Activated CD4-positive, alpha-beta T cell treated with anti-CD3 and anti-CD28 coated beads for 36 hours (primary cell): ENCODE measurements around the gene ADTRP. TPM values are rescaled to one million over a fixed set of nuclear protein-coding genes. Genes with fewer than 3 reads are reported as not detected.
A peak's percentile ranks its signal among the peaks of the same experiment; 100 is the strongest.
"Not testable (repeated sequence)": the region's sequence is repeated elsewhere in the genome, so short reads cannot be mapped to it uniquely, and the experiment has no call there.

Source experiments
- ATAC-seq: fragments of 200-7000 bp; cut with Tn5 transposase; one replicate; pipeline ENCODE4 v1.10.0; 2021; ENCODE audit warnings: mild to moderate bottlenecking, moderate library complexity
- CTCF ChIA-PET: fragments of 350-600 bp; sonication (Branson Sonifier 250); formaldehyde crosslinking; loops from one replicate; lab custom pipeline; 2021; ENCODE audit warnings: antibody characterized with exemption; lab: Charles Lee
- POLR2A ChIA-PET: fragments of 350-600 bp; sonication (Branson Sonifier 250); formaldehyde crosslinking; loops from one replicate; lab custom pipeline; 2021; ENCODE audit warnings: antibody characterized with exemption, inconsistent platforms; lab: Charles Lee
- DNase-seq: peaks from one replicate; pipeline ENCODE4 v3.0.0-alpha.2; 2020
- H3K27ac Mint-ChIP-seq: one replicate; pipeline ENCODE4 v1.8.0; 2021; ENCODE audit warnings: mixed read lengths
- H3K27me3 Mint-ChIP-seq: one replicate; pipeline ENCODE4 v1.8.0; 2021; ENCODE audit warnings: mixed read lengths
- H3K36me3 Mint-ChIP-seq: one replicate; pipeline ENCODE4 v1.8.0; 2021; ENCODE audit warnings: low read depth, mixed read lengths
- H3K4me1 Mint-ChIP-seq: one replicate; pipeline ENCODE4 v1.8.0; 2021; ENCODE audit warnings: mixed read lengths
- H3K4me3 Mint-ChIP-seq: one replicate; pipeline ENCODE4 v1.8.0; 2021; ENCODE audit warnings: mild to moderate bottlenecking, moderate library complexity, mixed read lengths
- H3K9me3 Mint-ChIP-seq: one replicate; pipeline ENCODE4 v1.8.0; 2021; ENCODE audit warnings: low read depth, mixed read lengths
- intact Hi-C, 2 experiments: fragments of 100-400 bp; cut with DNase I in 1 of 2; cut with micrococcal nuclease in 1 of 2; formaldehyde crosslinking; loops; one replicate each; pipeline versions ENCODE4 v1.14.2 to v1.15.1; 2022 to 2024; cut with DNase I, micrococcal nuclease
- total RNA-seq, 2 experiments: library from RNA; stranded (reverse); gene quantifications; one replicate each; pipeline ENCODE4 v1.2.3, GENCODE V29; 2021

ADTRP gene
- total RNA-seq, 2 experiments from 2014 or later = 26.3 to 29.6 TPM

DNA sequence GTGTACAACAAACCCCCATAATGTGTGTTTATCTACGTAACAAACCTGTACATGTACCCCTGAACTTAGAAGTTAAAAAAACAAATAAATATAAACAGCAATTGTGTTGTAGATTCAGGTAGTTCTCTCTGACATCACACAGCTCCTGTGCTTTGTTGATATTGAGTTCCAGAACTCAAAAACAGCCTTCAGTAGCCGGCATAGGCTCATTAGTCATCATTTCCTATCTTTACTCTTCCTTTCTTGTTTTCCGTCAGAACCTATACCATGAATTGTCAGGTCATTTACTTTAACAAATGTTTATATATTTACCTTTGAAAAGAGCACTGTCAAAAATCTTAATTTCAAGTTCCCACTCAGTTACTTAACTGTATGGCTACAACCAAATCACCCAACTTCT is 88.8 kb downstream of the ADTRP start:
- CTCF ChIA-PET = interaction anchor here (2.6 kb wide), 1 partner anchor 34 kb away, joined by 8 read pairs; no protein-coding TSS in a partner anchor
- ATAC-seq (peak; percentile 49), DNase-seq (no peak)
- POLR2A ChIA-PET = no interaction called here
- peaks cover 4% of the 10 kb centered on the region for H3K9me3 Mint-ChIP-seq
- no peak overlapping the region for H3K4me3 Mint-ChIP-seq
- peaks cover 4% of the 10 kb centered on the region for H3K27me3 Mint-ChIP-seq
- no peaks in the 10 kb centered on the region for H3K36me3 Mint-ChIP-seq
- no peak overlapping the region for H3K27ac Mint-ChIP-seq
- intact Hi-C loops = no loop called here
- peaks cover 23% of the 10 kb centered on the region for H3K4me1 Mint-ChIP-seq

DNA sequence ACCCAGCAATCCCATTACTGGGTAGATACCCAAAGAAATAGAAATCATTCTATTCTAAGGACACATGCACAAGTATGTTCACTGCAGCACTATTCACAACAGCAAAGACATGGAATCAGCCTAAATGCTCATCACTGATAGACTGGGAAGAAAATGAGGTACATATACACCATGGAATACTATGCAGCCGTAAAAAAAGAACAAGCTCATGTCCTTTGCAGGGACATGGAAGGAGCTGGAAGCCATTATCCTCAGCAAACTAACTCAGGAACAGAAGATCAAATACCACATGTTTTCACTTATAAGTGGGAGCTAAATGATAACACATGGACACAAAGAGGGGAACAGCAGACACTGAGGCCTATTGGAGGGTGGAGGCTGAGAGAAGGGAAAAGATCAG is 89.2 kb downstream of the ADTRP start:
- peaks cover 23% of the 10 kb centered on the region for H3K4me1 Mint-ChIP-seq
- ATAC-seq, intact Hi-C loops, DNase-seq, H3K4me3 Mint-ChIP-seq, H3K27me3 Mint-ChIP-seq, H3K27ac Mint-ChIP-seq, H3K36me3 Mint-ChIP-seq, H3K9me3 Mint-ChIP-seq, POLR2A ChIA-PET: not testable (repeated sequence)
- CTCF ChIA-PET = interaction anchor here (2.6 kb wide), 1 partner anchor 33 kb away, joined by 8 read pairs; no protein-coding TSS in a partner anchor

GRCh38 chr6:11688425-11688709 is 90.2 kb downstream of the ADTRP start:
- ChIA-PET CTCF (interaction anchor here (0.6 to 2.6 kb wide), 4 partner anchors 32 to 1348 kb away, joined by 3 to 8 read pairs (median 3); no protein-coding TSS in a partner anchor), POLR2A (no interaction called here)
- no peak for DNase-seq
- no peaks in the 10 kb centered on the region for H3K9me3 Mint-ChIP-seq
- H3K27ac Mint-ChIP-seq = no peak overlapping the region
- ATAC-seq = no peak
- no peak overlapping the region for H3K4me3 Mint-ChIP-seq
- peaks cover 4% of the 10 kb centered on the region for H3K27me3 Mint-ChIP-seq
- no peaks in the 10 kb centered on the region for H3K36me3 Mint-ChIP-seq
- H3K4me1 Mint-ChIP-seq = peaks cover 16% of the 10 kb centered on the region
- intact Hi-C loops = no loop called here

DNA sequence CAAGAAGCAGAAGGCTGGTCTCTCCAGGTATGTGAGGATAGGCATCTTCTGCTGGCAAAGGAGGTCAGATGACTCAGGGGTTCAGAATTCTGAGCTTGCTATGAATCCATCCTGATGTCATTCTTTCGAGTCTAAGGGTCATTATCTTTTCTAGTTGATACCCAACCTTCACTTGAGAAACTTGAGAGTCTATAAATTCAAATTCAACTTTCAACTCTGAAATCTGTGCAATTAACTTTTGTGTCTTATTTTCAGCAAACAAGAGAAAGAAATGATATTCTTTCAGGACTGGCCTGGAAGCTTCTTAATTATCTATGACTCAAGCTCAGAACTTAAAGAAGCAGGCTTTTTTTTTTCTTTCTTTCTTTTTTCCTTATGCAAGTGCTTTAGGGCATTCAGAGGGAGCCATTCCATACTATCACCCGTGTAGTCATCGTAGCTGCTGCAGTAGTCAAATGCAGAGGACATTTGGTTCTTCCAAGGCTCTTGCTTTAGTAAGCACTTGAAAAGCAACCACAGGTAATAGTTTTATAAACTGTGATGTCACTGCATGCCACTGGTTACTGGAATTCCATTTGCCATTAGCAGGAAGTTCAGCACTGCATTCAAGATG is 93.0 kb downstream of the ADTRP start:
- ChIA-PET POLR2A (interaction anchor here (0.7 kb wide), 1 partner anchor 12 kb away, joined by 3 read pairs; no protein-coding TSS in a partner anchor), CTCF (interaction anchor here (0.6 kb wide), 1 partner anchor 14 kb away, joined by 3 read pairs; no protein-coding TSS in a partner anchor)
- intact Hi-C loops = no loop called here
- H3K36me3 Mint-ChIP-seq = no peaks in the 10 kb centered on the region
- peaks cover 4% of the 10 kb centered on the region for H3K27me3 Mint-ChIP-seq
- H3K27ac Mint-ChIP-seq = no peak overlapping the region
- DNase-seq (no peak), ATAC-seq (no peak)
- H3K9me3 Mint-ChIP-seq = no peaks in the 10 kb centered on the region
- peaks cover 7% of the 10 kb centered on the region for H3K4me1 Mint-ChIP-seq
- H3K4me3 Mint-ChIP-seq = no peak overlapping the region

DNA sequence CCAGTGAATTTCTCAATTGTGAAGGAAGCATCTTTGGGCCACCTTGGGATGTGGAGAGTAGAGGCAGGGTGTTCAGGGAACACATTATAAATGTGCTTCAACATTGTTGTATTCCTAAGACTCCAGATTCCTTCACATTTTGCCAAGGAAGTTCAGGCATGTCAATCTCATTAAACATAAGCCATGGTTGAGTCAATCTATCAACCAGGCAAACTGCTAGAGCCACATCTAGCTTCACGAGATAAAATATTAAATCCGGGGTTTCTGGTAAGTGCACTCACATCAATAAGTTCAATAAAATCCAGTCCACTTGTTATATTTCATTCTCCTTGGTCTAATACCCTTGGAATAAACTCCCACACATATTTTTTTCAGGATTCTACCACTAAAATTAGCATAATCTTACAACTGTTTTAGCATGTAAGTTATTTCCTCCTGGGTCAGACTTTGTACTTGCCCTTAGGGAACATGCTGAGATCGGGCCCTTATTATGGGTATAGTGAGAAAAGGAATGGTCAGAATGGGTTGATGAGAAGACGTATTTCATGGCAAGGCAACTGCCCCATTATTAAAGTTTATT is 93.6 kb downstream of the ADTRP start:
- Mint-ChIP-seq H3K9me3 (no peaks in the 10 kb centered on the region), H3K4me1 (peaks cover 5% of the 10 kb centered on the region), H3K36me3 (no peaks in the 10 kb centered on the region), H3K27me3 (peaks cover 4% of the 10 kb centered on the region), H3K27ac (no peak overlapping the region), H3K4me3 (no peak overlapping the region)
- DNase-seq (no peak), ATAC-seq (no peak)
- intact Hi-C loops = no loop called here
- ChIA-PET POLR2A (interaction anchor here (0.7 kb wide), 1 partner anchor 12 kb away, joined by 3 read pairs; no protein-coding TSS in a partner anchor), CTCF (interaction anchor here (0.6 kb wide), 1 partner anchor 15 kb away, joined by 3 read pairs; no protein-coding TSS in a partner anchor)

- POLR2A ChIA-PET = no interaction called here
- DNase-seq = no peak
Measured at GRCh38 chr6:11683871-11684270, 94.7 kb downstream of the ADTRP start.

GRCh38 chr6:11682561-11682975 is 96.0 kb downstream of the ADTRP start:
- POLR2A ChIA-PET = no interaction called here
- Mint-ChIP-seq H3K9me3 (no peaks in the 10 kb centered on the region), H3K27ac (no peak overlapping the region), H3K36me3 (no peaks in the 10 kb centered on the region), H3K27me3 (peaks cover 3% of the 10 kb centered on the region), H3K4me1 (no peaks in the 10 kb centered on the region), H3K4me3 (no peak overlapping the region)
- ATAC-seq (no peak), DNase-seq (no peak)
- CTCF ChIA-PET = no interaction called here
- intact Hi-C loops = no loop called here

More at GRCh38 chr6:11683871-11684270, 94.7 kb downstream of the ADTRP start:
- H3K4me1 Mint-ChIP-seq = no peaks in the 10 kb centered on the region
- CTCF ChIA-PET = interaction anchor here (1.1 kb wide), 1 partner anchor 248 kb away, joined by 3 read pairs; no protein-coding TSS in a partner anchor
- intact Hi-C loops = no loop called here
- H3K36me3 Mint-ChIP-seq = no peaks in the 10 kb centered on the region
- H3K4me3 Mint-ChIP-seq = no peak overlapping the region
- H3K9me3 Mint-ChIP-seq = no peaks in the 10 kb centered on the region
- no peak overlapping the region for H3K27ac Mint-ChIP-seq
- ATAC-seq = no peak
- peaks cover 4% of the 10 kb centered on the region for H3K27me3 Mint-ChIP-seq

DNA sequence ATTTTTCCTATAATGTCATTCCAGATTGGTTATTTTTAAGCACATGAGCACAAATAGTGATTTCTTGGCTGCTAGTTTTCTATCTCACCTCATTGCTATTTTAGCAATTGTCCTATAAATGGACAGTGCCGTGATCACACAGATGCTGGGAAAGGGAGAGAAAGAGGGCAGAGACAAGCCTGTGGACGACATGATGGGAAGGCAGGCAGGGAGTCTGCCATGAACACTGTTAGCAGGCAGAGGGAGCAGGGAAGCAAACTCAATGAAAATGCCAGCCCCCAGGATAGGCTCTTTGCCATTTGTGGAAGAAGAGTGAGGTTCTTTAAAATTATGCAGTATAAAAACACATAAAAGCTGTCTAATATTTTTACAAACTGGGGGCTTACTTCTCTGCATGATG is 96.8 kb downstream of the ADTRP start:
- Mint-ChIP-seq H3K27ac (no peak overlapping the region), H3K4me3 (no peak overlapping the region), H3K27me3 (peaks cover 3% of the 10 kb centered on the region), H3K36me3 (no peaks in the 10 kb centered on the region), H3K4me1 (no peaks in the 10 kb centered on the region), H3K9me3 (no peaks in the 10 kb centered on the region)
- intact Hi-C loops = no loop called here
- ChIA-PET POLR2A (no interaction called here), CTCF (no interaction called here)
- no peak for DNase-seq
- no peak for ATAC-seq

DNA sequence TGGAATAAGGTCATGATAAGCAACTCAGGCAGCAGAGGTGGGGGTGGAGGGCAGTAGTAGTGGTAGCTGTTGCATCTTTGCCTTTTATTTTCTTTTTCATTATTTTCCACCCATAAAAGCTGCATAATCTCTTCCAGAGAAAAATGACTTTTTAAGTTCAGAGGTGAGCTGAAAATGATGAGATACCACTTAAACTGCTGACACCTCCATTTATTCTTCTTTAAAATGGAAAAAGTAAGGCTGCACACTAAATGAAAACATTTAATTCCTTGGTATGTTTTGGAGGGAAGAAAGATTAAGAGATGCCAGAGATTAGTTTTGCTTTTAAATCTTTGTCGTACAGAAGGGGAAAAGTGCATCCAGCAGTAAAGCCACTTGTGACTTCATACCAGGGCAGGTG is 97.2 kb downstream of the ADTRP start:
- DNase-seq (no peak), ATAC-seq (no peak)
- Mint-ChIP-seq H3K36me3 (no peaks in the 10 kb centered on the region), H3K9me3 (no peaks in the 10 kb centered on the region), H3K27me3 (peaks cover 3% of the 10 kb centered on the region), H3K4me1 (no peaks in the 10 kb centered on the region), H3K27ac (no peak overlapping the region), H3K4me3 (no peak overlapping the region)
- ChIA-PET POLR2A (no interaction called here), CTCF (no interaction called here)
- intact Hi-C loops = no loop called here

DNA sequence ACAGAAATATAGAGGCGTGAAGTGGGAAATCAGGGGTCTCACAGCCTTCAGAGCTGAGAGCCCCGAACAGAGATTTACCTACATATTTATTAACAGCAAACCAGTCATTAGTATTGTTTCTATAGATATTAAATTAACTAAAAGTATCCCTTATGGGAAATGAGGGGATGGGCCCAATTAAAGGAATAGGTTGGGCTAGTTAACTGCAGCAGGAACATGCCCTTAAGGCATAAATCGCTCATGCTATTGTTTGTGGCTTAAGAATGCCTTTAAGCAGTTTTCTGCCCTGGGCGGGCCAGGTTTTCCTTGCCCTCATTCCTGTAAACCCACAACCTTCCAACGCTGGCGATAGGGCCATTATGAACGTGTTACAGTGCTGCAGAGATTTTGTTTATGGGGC is 98.1 kb downstream of the ADTRP start:
- CTCF ChIA-PET, H3K27me3 Mint-ChIP-seq, POLR2A ChIA-PET, H3K4me1 Mint-ChIP-seq, H3K36me3 Mint-ChIP-seq, H3K4me3 Mint-ChIP-seq, DNase-seq, ATAC-seq, intact Hi-C loops, H3K9me3 Mint-ChIP-seq, H3K27ac Mint-ChIP-seq: not testable (repeated sequence)

DNA sequence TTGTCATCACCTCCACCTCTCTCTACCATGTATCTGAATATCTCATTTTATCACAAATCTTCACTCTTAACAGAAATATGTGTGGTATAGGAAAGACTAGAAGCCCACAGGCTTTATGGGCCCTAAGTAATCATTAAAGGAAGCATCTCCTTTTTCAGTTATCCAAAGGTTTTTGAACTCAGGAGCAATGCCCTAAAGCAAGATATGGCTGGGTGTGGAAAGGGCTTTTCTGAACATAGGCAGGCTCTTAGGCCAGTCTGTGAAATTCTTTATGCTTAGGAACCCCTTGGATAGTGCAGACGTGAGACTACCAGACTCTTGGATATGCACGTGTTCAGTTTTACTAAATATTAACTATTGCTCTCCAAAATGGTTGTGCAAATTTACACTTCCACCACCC is 99.5 kb downstream of the ADTRP start:
- no peak for DNase-seq
- no peaks in the 10 kb centered on the region for H3K9me3 Mint-ChIP-seq
- ChIA-PET POLR2A (no interaction called here), CTCF (no interaction called here)
- no peak overlapping the region for H3K4me3 Mint-ChIP-seq
- no peaks in the 10 kb centered on the region for H3K27me3 Mint-ChIP-seq
- ATAC-seq = no peak
- intact Hi-C loops = no loop called here
- H3K36me3 Mint-ChIP-seq = no peaks in the 10 kb centered on the region
- H3K27ac Mint-ChIP-seq = no peak overlapping the region
- no peaks in the 10 kb centered on the region for H3K4me1 Mint-ChIP-seq

DNA sequence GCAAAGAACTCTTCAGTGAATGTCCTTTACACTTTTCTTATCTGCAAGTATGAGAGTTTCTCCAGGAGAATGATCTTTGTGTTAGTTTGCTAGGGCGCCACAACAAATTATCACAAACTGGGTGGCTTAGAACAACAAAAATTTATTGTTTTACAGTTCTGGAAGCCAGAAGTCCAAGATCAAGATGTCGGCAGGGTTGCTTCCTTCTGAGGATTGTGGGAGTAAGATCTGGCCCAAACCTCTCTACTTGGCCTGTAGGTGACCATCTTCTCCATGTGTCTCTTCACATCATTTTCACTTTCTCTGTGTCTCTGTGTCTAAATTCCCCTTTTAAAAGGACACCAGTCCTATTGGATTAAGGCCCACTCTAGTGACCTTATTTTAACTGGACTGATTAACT is 103.0 kb downstream of the ADTRP start:
- Mint-ChIP-seq H3K4me1 (no peaks in the 10 kb centered on the region), H3K27ac (no peak overlapping the region), H3K4me3 (no peak overlapping the region), H3K9me3 (no peaks in the 10 kb centered on the region), H3K27me3 (no peaks in the 10 kb centered on the region), H3K36me3 (no peaks in the 10 kb centered on the region)
- POLR2A ChIA-PET = no interaction called here
- intact Hi-C loops = no loop called here
- CTCF ChIA-PET = no interaction called here
- ATAC-seq (no peak), DNase-seq (peak; percentile 15)
